Activated naive CD8-positive, alpha-beta T cell treated with anti-CD3 and anti-CD28 coated beads for 36 hours (primary cell): ENCODE results near the gene ADAM8. TPM values are rescaled to one million over a fixed set of nuclear protein-coding genes. Genes with fewer than 3 reads are reported as not detected.

Source experiments
- DNase-seq: peaks from one replicate; pipeline ENCODE4 v3.0.0; 2021
- H3K27ac Mint-ChIP-seq: one replicate; pipeline ENCODE4 v1.8.0; 2022; ENCODE audit warnings: mild to moderate bottlenecking, moderate library complexity, mixed read lengths
- H3K27me3 Mint-ChIP-seq: one replicate; pipeline ENCODE4 v1.8.0; 2022; ENCODE audit warnings: mild to moderate bottlenecking, mixed read lengths
- H3K36me3 Mint-ChIP-seq: one replicate; pipeline ENCODE4 v1.8.0; 2021; ENCODE audit warnings: mild to moderate bottlenecking, mixed read lengths
- H3K4me1 Mint-ChIP-seq: one replicate; pipeline ENCODE4 v1.8.0; 2021; ENCODE audit warnings: mixed read lengths
- H3K4me3 Mint-ChIP-seq: one replicate; pipeline ENCODE4 v1.8.0; 2022; ENCODE audit warnings: mild to moderate bottlenecking, moderate library complexity, mixed read lengths
- H3K9me3 Mint-ChIP-seq: one replicate; pipeline ENCODE4 v1.8.0; 2022; ENCODE audit warnings: mixed read lengths
- total RNA-seq, 2 experiments: library from RNA; stranded (reverse); gene quantifications; one replicate each; pipeline ENCODE4 v1.2.3, GENCODE V29; 2021

Gene ADAM8
- total RNA-seq, 2 experiments from 2014 or later, result 34.7 to 41.1 TPM

- H3K4me1 Mint-ChIP-seq, result peaks cover 10% of the 10 kb centered on the region
- no peaks in the 10 kb centered on the region for H3K27me3 Mint-ChIP-seq
- no peak overlapping the region for H3K4me3 Mint-ChIP-seq
- H3K36me3 Mint-ChIP-seq, result peaks cover 5% of the 10 kb centered on the region
- no peak for DNase-seq
- H3K9me3 Mint-ChIP-seq, result no peaks in the 10 kb centered on the region
- no peak overlapping the region for H3K27ac Mint-ChIP-seq
Observed at GRCh38 chr10:133312016-133312768, 35.5 kb upstream of the ADAM8 start.

GRCh38 chr10:133311570-133311969 lies 34.9 kb upstream of the ADAM8 start:
- Mint-ChIP-seq H3K4me1 (peaks cover 16% of the 10 kb centered on the region), H3K27me3 (no peaks in the 10 kb centered on the region), H3K4me3 (no peak overlapping the region), H3K36me3 (peaks cover 5% of the 10 kb centered on the region), H3K27ac (no peak overlapping the region), H3K9me3 (no peaks in the 10 kb centered on the region)
- no peak for DNase-seq

- Mint-ChIP-seq H3K27me3 (no peaks in the 10 kb centered on the region), H3K4me3 (no peak overlapping the region), H3K9me3 (no peaks in the 10 kb centered on the region), H3K27ac (no peak overlapping the region), H3K4me1 (peaks cover 17% of the 10 kb centered on the region), H3K36me3 (peaks cover 5% of the 10 kb centered on the region)
- no peak for DNase-seq
Observed at GRCh38 chr10:133310789-133311188, 34.1 kb upstream of the ADAM8 start.

GRCh38 chr10:133310399-133310755 lies 33.7 kb upstream of the ADAM8 start:
- no peak for DNase-seq
- no peak overlapping the region for H3K27ac Mint-ChIP-seq
- H3K4me3 Mint-ChIP-seq, result no peak overlapping the region
- H3K4me1 Mint-ChIP-seq, result peaks cover 21% of the 10 kb centered on the region
- peaks cover 5% of the 10 kb centered on the region for H3K36me3 Mint-ChIP-seq
- no peaks in the 10 kb centered on the region for H3K27me3 Mint-ChIP-seq
- H3K9me3 Mint-ChIP-seq, result no peaks in the 10 kb centered on the region

GRCh38 chr10:133309720-133310398 lies 33.2 kb upstream of the ADAM8 start:
- peak overlapping the region; percentile 42 for H3K27ac Mint-ChIP-seq
- peaks cover 5% of the 10 kb centered on the region for H3K36me3 Mint-ChIP-seq
- H3K27me3 Mint-ChIP-seq, result no peaks in the 10 kb centered on the region
- peaks cover 26% of the 10 kb centered on the region for H3K4me1 Mint-ChIP-seq
- H3K4me3 Mint-ChIP-seq, result peak overlapping the region; percentile 77
- no peaks in the 10 kb centered on the region for H3K9me3 Mint-ChIP-seq
- no peak for DNase-seq

GRCh38 chr10:133309100-133309719 lies 32.5 kb upstream of the ADAM8 start:
- Mint-ChIP-seq H3K4me3 (peak overlapping the region; percentile 77), H3K27me3 (no peaks in the 10 kb centered on the region), H3K27ac (peak overlapping the region; percentile 80), H3K36me3 (peaks cover 5% of the 10 kb centered on the region), H3K4me1 (peaks cover 27% of the 10 kb centered on the region), H3K9me3 (no peaks in the 10 kb centered on the region)
- peak; percentile 89 for DNase-seq

- Mint-ChIP-seq H3K36me3 (peaks cover 5% of the 10 kb centered on the region), H3K4me1 (peaks cover 28% of the 10 kb centered on the region), H3K9me3 (no peaks in the 10 kb centered on the region), H3K27me3 (no peaks in the 10 kb centered on the region), H3K27ac (peak within 1 kb of the TSS; percentile 98), H3K4me3 (peak within 1 kb of the TSS; percentile 97)
- DNase-seq, result peak; percentile 93
Observed at GRCh38 chr10:133308421-133309099, 31.9 kb upstream of the ADAM8 start, which contains the start of the genes TUBGCP2 and ZNF511. Gene TUBGCP2 (minus strand): TSS chr10:133308872. CDS start chr10:133302941, 5,931 bp downstream. Gene ZNF511 (plus strand): TSS chr10:133308914. CDS start chr10:133308944, 30 bp downstream.

- Mint-ChIP-seq H3K36me3 (peaks cover 5% of the 10 kb centered on the region), H3K27ac (peak overlapping the region; percentile 98), H3K27me3 (no peaks in the 10 kb centered on the region), H3K9me3 (no peaks in the 10 kb centered on the region), H3K4me1 (peaks cover 28% of the 10 kb centered on the region), H3K4me3 (peak overlapping the region; percentile 97)
- peak; percentile 81 for DNase-seq
Observed at GRCh38 chr10:133307776-133308420, 31.2 kb upstream of the ADAM8 start.

- Mint-ChIP-seq H3K4me3 (peak overlapping the region; percentile 97), H3K27ac (peak overlapping the region; percentile 98), H3K4me1 (peaks cover 28% of the 10 kb centered on the region), H3K27me3 (no peaks in the 10 kb centered on the region), H3K9me3 (no peaks in the 10 kb centered on the region), H3K36me3 (peaks cover 2% of the 10 kb centered on the region)
- DNase-seq, result no peak
Observed at GRCh38 chr10:133306941-133307379, 30.3 kb upstream of the ADAM8 start.

GRCh38 chr10:133306097-133306476 lies 29.4 kb upstream of the ADAM8 start:
- Mint-ChIP-seq H3K9me3 (no peaks in the 10 kb centered on the region), H3K27ac (no peak overlapping the region), H3K36me3 (peaks cover 2% of the 10 kb centered on the region), H3K27me3 (no peaks in the 10 kb centered on the region), H3K4me1 (peaks cover 28% of the 10 kb centered on the region), H3K4me3 (no peak overlapping the region)
- DNase-seq, result no peak

GRCh38 chr10:133303206-133303605 lies 26.5 kb upstream of the ADAM8 start:
- Mint-ChIP-seq H3K4me1 (peaks cover 28% of the 10 kb centered on the region), H3K9me3 (no peaks in the 10 kb centered on the region), H3K4me3 (no peak overlapping the region), H3K27ac (no peak overlapping the region), H3K27me3 (no peaks in the 10 kb centered on the region), H3K36me3 (peaks cover 7% of the 10 kb centered on the region)
- no peak for DNase-seq

- no peak overlapping the region for H3K27ac Mint-ChIP-seq
- H3K4me1 Mint-ChIP-seq, result peaks cover 22% of the 10 kb centered on the region
- no peak for DNase-seq
- no peak overlapping the region for H3K4me3 Mint-ChIP-seq
- no peaks in the 10 kb centered on the region for H3K9me3 Mint-ChIP-seq
- peaks cover 9% of the 10 kb centered on the region for H3K36me3 Mint-ChIP-seq
- no peaks in the 10 kb centered on the region for H3K27me3 Mint-ChIP-seq
Observed at GRCh38 chr10:133302230-133302629, 25.6 kb upstream of the ADAM8 start.

- Mint-ChIP-seq H3K4me1 (peaks cover 5% of the 10 kb centered on the region), H3K27me3 (no peaks in the 10 kb centered on the region), H3K27ac (no peak overlapping the region), H3K4me3 (no peak overlapping the region), H3K36me3 (peaks cover 9% of the 10 kb centered on the region), H3K9me3 (no peaks in the 10 kb centered on the region)
- DNase-seq, result no peak
Observed at GRCh38 chr10:133299738-133300137, 23.1 kb upstream of the ADAM8 start.

GRCh38 chr10:133299224-133299623 lies 22.6 kb upstream of the ADAM8 start:
- H3K36me3 Mint-ChIP-seq, result peaks cover 9% of the 10 kb centered on the region
- H3K27ac Mint-ChIP-seq, result no peak overlapping the region
- H3K9me3 Mint-ChIP-seq, result no peaks in the 10 kb centered on the region
- H3K4me1 Mint-ChIP-seq, result peaks cover 3% of the 10 kb centered on the region
- no peak for DNase-seq
- H3K4me3 Mint-ChIP-seq, result no peak overlapping the region
- no peaks in the 10 kb centered on the region for H3K27me3 Mint-ChIP-seq
